Skeletal muscle cell (primary cell): Measurements from ENCODE around the gene C11orf21.

Experiments used
- DNase-seq: peaks from one replicate; pipeline ENCODE4 v3.0.0-alpha.2; 2010; ENCODE audit warnings: low read depth
- H3K4me3 ChIP-seq: 2 replicates; pipeline ENCODE4 v1.5.1; 2011; ENCODE audit warnings: low read depth, mild to moderate bottlenecking, control low read depth, low read length, moderate library complexity

Gene C11orf21

GRCh38 chr11:2249189-2249916 lies 52.4 kb downstream of the C11orf21 start:
- no peak for DNase-seq
- no peak overlapping the region for H3K4me3 ChIP-seq

- H3K4me3 ChIP-seq: no peak overlapping the region
- DNase-seq: no peak
These were observed 53.0 kb downstream of the C11orf21 start for GRCh38 chr11:2248762-2249161.

GRCh38 chr11:2248242-2248641 lies 53.5 kb downstream of the C11orf21 start:
- no peak for DNase-seq
- H3K4me3 ChIP-seq: no peak overlapping the region

GRCh38 chr11:2247496-2247895 lies 54.2 kb downstream of the C11orf21 start:
- no peak overlapping the region for H3K4me3 ChIP-seq
- DNase-seq: no peak
